H9 (cell line): Measurements from ENCODE around the gene NHERF2. TPM values are rescaled to one million over a fixed set of nuclear protein-coding genes. Genes with fewer than 3 reads are reported as not detected.

Experiments
- DNase-seq: peaks from one replicate; pipeline ENCODE4 v3.0.0-alpha.2; 2017
- H2AFZ ChIP-seq: one replicate; pipeline ENCODE4 v1.6.1; 2013; ENCODE audit warnings: mild to moderate bottlenecking, low read length, control low read depth, moderate library complexity
- H2AK5ac ChIP-seq: 2 replicates; pipeline ENCODE4 v1.6.1; 2013; ENCODE audit warnings: low read length, control low read depth, mixed read lengths; ENCODE audit not compliant: insufficient read length
- H2BK120ac ChIP-seq: one replicate; pipeline ENCODE4 v1.6.1; 2013; ENCODE audit warnings: low read depth, mild to moderate bottlenecking, low read length, control low read depth, inconsistent platforms; ENCODE audit not compliant: poor library complexity, severe bottlenecking
- H2BK12ac ChIP-seq: 2 replicates; pipeline ENCODE4 v1.6.1; 2013; ENCODE audit warnings: low read length, control low read depth, mixed read lengths, low read depth; ENCODE audit not compliant: insufficient read length
- H2BK15ac ChIP-seq: 2 replicates; pipeline ENCODE4 v1.6.1; 2013; ENCODE audit warnings: low read depth, low read length, control low read depth
- H2BK20ac ChIP-seq: one replicate; pipeline ENCODE4 v1.6.1; 2013; ENCODE audit warnings: low read depth, mild to moderate bottlenecking, low read length, control low read depth, inconsistent platforms; ENCODE audit not compliant: poor library complexity, severe bottlenecking
- H2BK5ac ChIP-seq: 2 replicates; pipeline ENCODE4 v1.6.1; 2013; ENCODE audit warnings: low read length, control low read depth, mixed read lengths; ENCODE audit not compliant: insufficient read length
- H3K14ac ChIP-seq: 2 replicates; pipeline ENCODE4 v1.6.1; 2013; ENCODE audit warnings: low read length, control low read depth; ENCODE audit not compliant: insufficient read depth
- H3K18ac ChIP-seq: 2 replicates; pipeline ENCODE4 v1.6.1; 2013; ENCODE audit warnings: low read depth, mild to moderate bottlenecking, mixed read lengths, low read length, control low read depth; ENCODE audit not compliant: insufficient read length
- H3K23ac ChIP-seq: 2 replicates; pipeline ENCODE4 v1.6.1; 2013; ENCODE audit warnings: low read length, control low read depth, mixed read lengths, low read depth; ENCODE audit not compliant: insufficient read length
- H3K23me2 ChIP-seq: 2 replicates; pipeline ENCODE4 v1.6.1; 2013; ENCODE audit warnings: low read depth, mild to moderate bottlenecking, mixed read lengths, low read length, control low read depth; ENCODE audit not compliant: insufficient read length, poor library complexity, severe bottlenecking
- H3K27ac ChIP-seq: 2 replicates; pipeline ENCODE4 v1.5.1; 2013; ENCODE audit warnings: low read length, control low read depth, mixed read lengths, low read depth; ENCODE audit not compliant: insufficient read length
- H3K27me3 ChIP-seq: 2 replicates; pipeline ENCODE4 v1.6.1; 2013; ENCODE audit warnings: low read length, control low read depth, inconsistent platforms; ENCODE audit not compliant: insufficient read depth
- H3K4ac ChIP-seq: 2 replicates; pipeline ENCODE4 v1.6.1; 2013; ENCODE audit warnings: low read depth, mild to moderate bottlenecking, control low read depth, inconsistent platforms, low read length, moderate library complexity
- H3K4me1 ChIP-seq: 2 replicates; pipeline ENCODE4 v1.6.1; 2013; ENCODE audit warnings: low read length, control low read depth, inconsistent platforms; ENCODE audit not compliant: insufficient read depth
- H3K4me2 ChIP-seq: 2 replicates; pipeline ENCODE4 v1.6.1; 2013; ENCODE audit warnings: low read length, control low read depth, mixed read lengths; ENCODE audit not compliant: insufficient read length, insufficient read depth
- H3K56ac ChIP-seq: 2 replicates; pipeline ENCODE4 v1.6.1; 2013; ENCODE audit warnings: low read depth, mild to moderate bottlenecking, mixed read lengths, low read length, control low read depth; ENCODE audit not compliant: insufficient read length
- H3K79me1 ChIP-seq: 2 replicates; pipeline ENCODE4 v1.6.1; 2013; ENCODE audit warnings: low read depth, mild to moderate bottlenecking, moderate library complexity, low read length, control low read depth, inconsistent platforms; ENCODE audit not compliant: insufficient read depth, poor library complexity, severe bottlenecking
- H3K79me2 ChIP-seq: 2 replicates; pipeline ENCODE4 v1.6.1; 2013; ENCODE audit warnings: low read length, control low read depth, inconsistent platforms; ENCODE audit not compliant: insufficient read depth
- H3K9ac ChIP-seq: 2 replicates; pipeline ENCODE4 v1.6.1; 2013; ENCODE audit warnings: low read length, control low read depth, mixed read lengths; ENCODE audit not compliant: insufficient read length; ENCODE audit errors: extremely low read depth
- H3K9me3 ChIP-seq: one replicate; pipeline ENCODE4 v1.6.1; 2013; ENCODE audit warnings: low read depth, low read length, inconsistent platforms; ENCODE audit not compliant: control insufficient read depth
- H3T11ph ChIP-seq: one replicate; pipeline ENCODE4 v1.6.1; 2013; ENCODE audit warnings: mild to moderate bottlenecking, low read length, control low read depth, inconsistent platforms
- H4K20me1 ChIP-seq: one replicate; pipeline ENCODE4 v1.6.1; 2013; ENCODE audit not compliant: control insufficient read depth, insufficient read length, insufficient read depth
- H4K5ac ChIP-seq: 2 replicates; pipeline ENCODE4 v1.6.1; 2013; ENCODE audit warnings: low read depth, mild to moderate bottlenecking, mixed read lengths, low read length, control low read depth; ENCODE audit not compliant: insufficient read length
- H4K8ac ChIP-seq: replicated peaks from 2 replicates; pipeline ENCODE4 v1.6.1; 2013; ENCODE audit warnings: low read length, control low read depth, mixed read lengths, low read depth; ENCODE audit not compliant: insufficient read length
- H4K91ac ChIP-seq: 2 replicates; pipeline ENCODE4 v1.6.1; 2013; ENCODE audit warnings: low read depth, mild to moderate bottlenecking, moderate library complexity, mixed read lengths, low read length, control low read depth; ENCODE audit not compliant: insufficient read length
- H3K27ac Mint-ChIP-seq, 3 experiments: 2 replicates in 2 of 3; 3 replicates in 1 of 3; pipeline ENCODE4 v1.8.0; 2020 to 2021; ENCODE audit warnings: mixed read lengths in 3 of 3, mild to moderate bottlenecking in 1 of 3, moderate library complexity in 1 of 3
- H3K27me3 Mint-ChIP-seq: 2 replicates; pipeline ENCODE4 v1.8.0; 2021; ENCODE audit warnings: low read depth, mild to moderate bottlenecking, moderate library complexity, mixed read lengths
- H3K36me3 Mint-ChIP-seq, 3 experiments: 2 replicates in 2 of 3; 3 replicates in 1 of 3; pipeline ENCODE4 v1.8.0; 2020 to 2021; ENCODE audit warnings: low read depth in 3 of 3, mixed read lengths in 3 of 3; ENCODE audit not compliant: insufficient read depth in 1 of 3
- H3K4me1 Mint-ChIP-seq, 2 experiments: 2 replicates each; pipeline ENCODE4 v1.8.0; 2020; ENCODE audit warnings: mixed read lengths in 2 of 2
- H3K4me3 Mint-ChIP-seq, 2 experiments: 2 replicates in 1 of 2; 3 replicates in 1 of 2; pipeline ENCODE4 v1.8.0; 2020 to 2021; ENCODE audit warnings: mild to moderate bottlenecking in 2 of 2, mixed read lengths in 2 of 2, moderate library complexity in 1 of 2
- H3K9me3 Mint-ChIP-seq, 2 experiments: 2 replicates in 1 of 2; 3 replicates in 1 of 2; pipeline ENCODE4 v1.8.0; 2020; ENCODE audit warnings: mild to moderate bottlenecking in 2 of 2, mixed read lengths in 2 of 2, moderate library complexity in 1 of 2
- CTCF ChIP-seq: fragments of 200-600 bp; sonication (generic); conservative IDR thresholded peaks from 3 replicates; pipeline ENCODE4 v1.8.0; 2021; ENCODE audit warnings: antibody characterized with exemption, mild to moderate bottlenecking
- WGBS: extraction: QIAGEN DNeasy Blood & Tissue Kit; methylation state at CpG from one replicate; pipeline ENCODE4 v1.1.7; 2013; ENCODE audit warnings: missing lambda C conversion rate, low lambda C conversion rate, mixed read lengths; ENCODE audit not compliant: insufficient read length; ENCODE audit errors: extremely low coverage; 5-methylcytosine and 5-hydroxymethylcytosine counted together
- total RNA-seq: library from RNA; stranded (reverse); gene quantifications from 2 replicates; pipeline ENCODE4 v1.2.1, GENCODE V29; 2021

NHERF2 gene
- total RNA-seq, 1 experiment from 2014 or later: 15.3 TPM

GRCh38 chr16:2070576-2071453, 44.1 kb downstream of the NHERF2 start:
- no peak overlapping the region for H4K5ac ChIP-seq
- no CpG with 5 or more reads among the region's 29 CpGs for WGBS

More at GRCh38 chr16:2070576-2071453, 44.1 kb downstream of the NHERF2 start:
- Histone ChIP-seq H3K27ac (no peak overlapping the region), H2BK120ac (no peak overlapping the region), H3K4ac (no peak overlapping the region), H2BK15ac (no peak overlapping the region), H4K91ac (no peak overlapping the region), H3K4me1 (no peaks in the 10 kb centered on the region), H3T11ph (no peak overlapping the region), H3K23ac (no peak overlapping the region), H3K9me3 (no peaks in the 10 kb centered on the region), H3K79me1 (no peaks in the 10 kb centered on the region), H4K20me1 (no peaks in the 10 kb centered on the region), H2AFZ (no peak overlapping the region), H3K14ac (no peak overlapping the region), H2BK20ac (no peak overlapping the region), H3K18ac (no peak overlapping the region), H2AK5ac (no peak overlapping the region), H3K9ac (no peak overlapping the region), H3K79me2 (no peaks in the 10 kb centered on the region), H3K23me2 (no peaks in the 10 kb centered on the region), H2BK5ac (no peak overlapping the region), H4K8ac (no peak overlapping the region), H3K4me2 (no peak overlapping the region), H3K56ac (no peak overlapping the region), H2BK12ac (no peak overlapping the region), H3K27me3 (no peaks in the 10 kb centered on the region)
- Mint-ChIP-seq H3K4me3 (no peak overlapping the region; a peak in 1 of 5 replicates), H3K9me3 (no peaks in the 10 kb centered on the region), H3K27me3 (no peaks in the 10 kb centered on the region), H3K4me1 (no peaks in the 10 kb centered on the region), H3K36me3 (peaks cover 12 to 54% (median 52%) of the 10 kb centered on the region in 3 experiments; a peak in 6 of 7 replicates), H3K27ac (no peak overlapping the region; a peak in 1 of 7 replicates)
- TF ChIP-seq CTCF: no peak
- DNase-seq: no peak
